Ovary (tissue), 9 donors: ENCODE results near the gene SMIM5. TPM values are rescaled to one million over a fixed set of nuclear protein-coding genes. Genes with fewer than 3 reads are reported as not detected.
A peak's percentile ranks its signal among the peaks of the same experiment; 100 is the strongest.

Experiments used
- DNase-seq, 5 donors: peaks; one replicate each; pipeline ENCODE4 v3.0.0-alpha.2; 2019 to 2020
- H3K27ac ChIP-seq, 2 donors: fragments of 200-600 bp; one replicate each; pipeline versions ENCODE4 v1.5.1 to v1.8.0; 2019 to 2022
- H3K27me3 ChIP-seq: fragments of 200-600 bp; one replicate; pipeline ENCODE4 v1.8.0; 2022
- H3K36me3 ChIP-seq: fragments of 200-600 bp; sonication (generic); one replicate; pipeline ENCODE4 v1.5.1; 2019
- H3K4me1 ChIP-seq: one replicate; pipeline ENCODE4 v1.8.1; 2013; ENCODE audit warnings: mild to moderate bottlenecking, moderate library complexity; ENCODE audit not compliant: insufficient read depth
- H3K4me3 ChIP-seq: fragments of 200-600 bp; sonication (generic); one replicate; pipeline ENCODE4 v1.5.1; 2017
- H3K9me3 ChIP-seq, 2 donors: fragments of 200-600 bp in 1 of 2; sonication (generic) in 1 of 2; one replicate each; pipeline versions ENCODE4 v1.5.1 to v1.8.1; 2013 to 2019; ENCODE audit warnings: mild to moderate bottlenecking in 1 of 2, moderate library complexity in 1 of 2
- EP300 ChIP-seq: sonication (generic); formaldehyde crosslinking; IDR thresholded peaks from one replicate; pipeline ENCODE4 v1.6.1; 2017; ENCODE audit warnings: antibody characterized with exemption
- POLR2A ChIP-seq: fragments of 450-650 bp; IDR thresholded peaks from one replicate; pipeline ENCODE4 v1.6.1; 2017; ENCODE audit warnings: antibody characterized with exemption, mild to moderate bottlenecking, moderate library complexity
- WGBS, 3 donors: extraction: QIAGEN DNeasy Blood & Tissue Kit in 1 of 3; methylation state at CpG; one replicate each; pipeline versions ENCODE4 v1.1.5 to v1.1.7; 2013 to 2017; 5-methylcytosine and 5-hydroxymethylcytosine counted together
- intact Hi-C, 4 donors: fragments of 100-400 bp; cut with DNase I; formaldehyde crosslinking; loops; one replicate each; pipeline versions ENCODE4 v1.11.0 to v1.15.1; 2022 to 2023
- polyA plus RNA-seq, 2 donors: library from polyadenylated mRNA; stranded (reverse); fragments of 200-250 nt in 1 of 2; fragments of 350-450 nt in 1 of 2; fragmentation: Illumina TruSeq in 1 of 2; extraction: RNeasy Lipid Tissue Mini Kit (QIAGEN cat#74804) in 1 of 2; gene quantifications; one replicate each; pipeline ENCODE4 v1.2.3, GENCODE V29; 2013 to 2014
- total RNA-seq, 7 donors: library from RNA; depleted of rRNA in 2 of 7; stranded (reverse); fragments of >200 nt in 2 of 7; fragmentation: NEBNext Ultra II Directional in 3 of 7; extraction: Animal tissue kit (Norgen Biotek cat#: 25700) in 3 of 7; gene quantifications; one replicate each; pipeline versions ENCODE4 v1.1.0 to v1.2.4, GENCODE V29; 2016 to 2023
- TF ChIP-seq, protein P1 (sequence below), 3 donors: fragments of 450-650 bp in 2 of 3; fragments of 200-600 bp in 1 of 3; IDR thresholded peaks; one replicate each; pipeline versions ENCODE4 v1.5.1 to v1.8.0; 2016 to 2022; ENCODE audit warnings: antibody characterized with exemption in 3 of 3, mild to moderate bottlenecking in 1 of 3
- donor health status: DM: no; HTN: no; CAD: no; lungs with moderate emphysema.
- donor health status: DM: no; HTN: no; CAD: no.
- donor health status: Bipolar disorder and iron deficiency.
- donor health status: DM: yes; HTN: yes; CAD: no.
- donor health status: DM: no; HTN: no; CAD: no.
- donor health status: DM: yes; HTN: yes; CAD: no.

The SMIM5 gene
- total and polyA plus RNA-seq, 9 donors = 0.51 to 7.9 (median 1.3) TPM

DNA sequence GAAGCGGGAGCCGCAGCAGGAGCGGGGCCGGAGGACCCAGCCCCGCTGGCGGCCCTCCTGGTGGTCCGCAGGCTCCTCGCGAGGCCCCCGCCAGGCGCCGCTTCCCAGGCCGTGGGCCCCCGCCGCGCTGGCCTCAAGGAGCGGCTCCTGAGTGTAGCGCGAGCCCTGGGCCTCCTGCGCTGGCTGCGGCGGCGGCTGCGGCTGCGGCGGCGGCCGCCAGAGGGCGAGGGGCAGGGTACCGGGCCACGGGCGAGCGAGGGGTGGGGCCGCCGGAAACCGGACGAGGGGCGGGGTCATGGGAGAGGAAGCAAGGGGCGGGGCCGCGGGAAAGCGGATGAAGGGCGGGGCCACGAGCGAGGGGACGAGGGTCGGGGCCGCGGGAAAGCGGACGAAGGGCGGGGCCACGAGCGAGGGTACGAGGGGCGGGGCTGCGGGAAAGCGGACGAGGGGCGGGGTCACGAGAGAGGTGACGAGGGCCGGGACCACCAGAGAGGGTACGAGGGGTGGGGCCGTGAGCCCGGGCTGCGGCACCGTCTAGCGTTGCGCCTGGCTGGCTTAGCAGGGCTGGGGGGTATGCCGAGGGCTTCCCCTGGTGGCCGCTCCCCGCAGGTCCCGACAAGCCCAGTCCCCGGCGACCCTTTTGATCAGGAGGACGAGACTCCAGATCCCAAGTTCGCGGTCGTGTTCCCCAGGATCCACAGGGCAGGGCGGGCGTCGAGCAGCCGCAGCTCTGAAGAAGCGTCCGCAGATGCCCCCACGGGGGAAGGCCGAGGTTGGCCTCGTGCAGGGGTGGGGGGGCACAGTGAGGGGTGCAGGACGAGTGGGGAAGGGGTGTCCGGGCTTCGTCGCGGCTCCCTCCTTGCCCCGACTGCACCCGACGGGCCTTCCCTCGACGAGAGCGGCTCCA lies 44.0 kb upstream of the SMIM5 start:
- TF ChIP-seq EP300 (no peak), POLR2A (peak; percentile 90)
- TF ChIP-seq, protein P1, sequence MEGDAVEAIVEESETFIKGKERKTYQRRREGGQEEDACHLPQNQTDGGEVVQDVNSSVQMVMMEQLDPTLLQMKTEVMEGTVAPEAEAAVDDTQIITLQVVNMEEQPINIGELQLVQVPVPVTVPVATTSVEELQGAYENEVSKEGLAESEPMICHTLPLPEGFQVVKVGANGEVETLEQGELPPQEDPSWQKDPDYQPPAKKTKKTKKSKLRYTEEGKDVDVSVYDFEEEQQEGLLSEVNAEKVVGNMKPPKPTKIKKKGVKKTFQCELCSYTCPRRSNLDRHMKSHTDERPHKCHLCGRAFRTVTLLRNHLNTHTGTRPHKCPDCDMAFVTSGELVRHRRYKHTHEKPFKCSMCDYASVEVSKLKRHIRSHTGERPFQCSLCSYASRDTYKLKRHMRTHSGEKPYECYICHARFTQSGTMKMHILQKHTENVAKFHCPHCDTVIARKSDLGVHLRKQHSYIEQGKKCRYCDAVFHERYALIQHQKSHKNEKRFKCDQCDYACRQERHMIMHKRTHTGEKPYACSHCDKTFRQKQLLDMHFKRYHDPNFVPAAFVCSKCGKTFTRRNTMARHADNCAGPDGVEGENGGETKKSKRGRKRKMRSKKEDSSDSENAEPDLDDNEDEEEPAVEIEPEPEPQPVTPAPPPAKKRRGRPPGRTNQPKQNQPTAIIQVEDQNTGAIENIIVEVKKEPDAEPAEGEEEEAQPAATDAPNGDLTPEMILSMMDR (IDR thresholded peaks at IDR 0.05) = peak in 2 of 3 donors; percentile 87 to 97
- WGBS, 3 donors = 4 to 5% (median 5%) methylated on average over 41 to 100 of the region's 100 CpGs
- Histone ChIP-seq H3K4me3 (peak overlapping the region; percentile 74), H3K27me3 (no peaks in the 10 kb centered on the region), H3K27ac (peak overlapping the region; percentile 93 to 98), H3K4me1 (peaks cover 6% of the 10 kb centered on the region), H3K9me3 (no peaks in the 10 kb centered on the region), H3K36me3 (no peaks in the 10 kb centered on the region)
- peak; percentile 94 to 99 (median 98) for DNase-seq
- intact Hi-C loops = loop anchor here (2.0 to 10.0 kb wide), 5 partner anchors 62 to 164 kb away; partner anchors contain the start of genes CASKIN2 (in 1 of the 4), LLGL2 (in 1 of the 4) and TSEN54 (in 1 of the 4)

DNA sequence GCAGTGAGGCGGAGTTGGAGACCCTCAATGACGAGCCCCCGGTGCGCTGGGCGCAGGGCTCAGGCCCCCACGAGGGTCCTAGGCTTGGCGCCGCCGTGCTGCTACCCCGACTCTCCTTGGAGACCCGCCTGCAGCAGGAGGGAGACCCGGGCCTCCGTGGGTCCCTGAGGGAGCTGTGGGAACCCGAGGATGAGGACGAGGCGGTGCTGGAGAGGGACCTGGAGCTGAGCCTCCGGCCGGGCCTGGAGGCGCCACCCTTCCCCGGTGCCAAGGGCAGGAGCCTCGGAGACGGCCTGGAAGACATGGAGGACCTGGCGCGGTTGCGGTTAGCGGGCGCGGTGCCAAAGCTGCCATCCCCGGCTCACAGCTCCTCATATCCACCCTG lies 43.3 kb upstream of the SMIM5 start:
- Histone ChIP-seq H3K9me3 (no peaks in the 10 kb centered on the region), H3K4me3 (no peak overlapping the region), H3K36me3 (no peaks in the 10 kb centered on the region), H3K4me1 (peaks cover 6% of the 10 kb centered on the region), H3K27me3 (no peaks in the 10 kb centered on the region), H3K27ac (peak overlapping the region; percentile 62 to 86)
- WGBS, 3 donors = 51 to 63% (median 56%) methylated on average over 23 to 29 of the region's 29 CpGs
- DNase-seq = peak; percentile 39 to 73 (median 67)
- TF ChIP-seq, protein P1 (IDR thresholded peaks at IDR 0.05) = no peak
- TF ChIP-seq EP300 (no peak), POLR2A (no peak)
- intact Hi-C loops = loop anchor here (2.0 to 10.0 kb wide), 6 partner anchors 43 to 165 kb away; partner anchors contain the start of genes CASKIN2 (in 1 of the 4), LLGL2 (in 1 of the 4), SMIM5 (in 1 of the 4) and TSEN54 (in 1 of the 4)

DNA sequence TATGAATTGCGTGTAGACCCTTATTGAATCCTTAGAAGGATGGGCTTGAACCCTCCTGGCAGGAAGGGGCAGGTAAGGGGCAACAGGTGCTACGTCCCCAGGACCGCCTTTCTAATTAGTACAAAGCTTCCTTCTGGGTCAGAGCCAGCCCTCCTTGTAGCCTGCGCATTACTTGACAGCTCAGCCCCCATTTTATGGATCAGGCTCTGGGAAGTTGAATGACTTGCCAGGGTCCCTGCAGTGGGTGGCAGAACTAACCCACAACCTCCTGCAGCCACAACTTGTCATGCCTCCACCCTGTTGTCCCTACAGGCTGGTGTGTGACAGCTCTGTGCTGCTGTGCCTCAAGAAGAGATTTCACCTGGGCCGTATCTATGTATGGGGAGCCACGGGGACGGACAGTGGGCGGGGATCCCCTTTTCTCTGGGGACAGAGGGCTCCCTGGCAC lies 42.9 kb upstream of the SMIM5 start:
- 87 to 91% (median 91%) methylated on average over 7 to 8 of the region's 8 CpGs for WGBS, 3 donors
- no peak for DNase-seq
- Histone ChIP-seq H3K36me3 (no peaks in the 10 kb centered on the region), H3K4me3 (no peak overlapping the region), H3K4me1 (peaks cover 6% of the 10 kb centered on the region), H3K9me3 (no peaks in the 10 kb centered on the region), H3K27me3 (no peaks in the 10 kb centered on the region), H3K27ac (peak overlapping the region in 1 of 2 donors; percentile 86)
- intact Hi-C loops = loop anchor here in 1 of 4 donors (2.0 kb wide), 1 partner anchor 42 kb away; the partner anchor contains the start of gene SMIM5
- TF ChIP-seq, protein P1 (IDR thresholded peaks at IDR 0.05) = no peak
- TF ChIP-seq POLR2A = no peak

DNA sequence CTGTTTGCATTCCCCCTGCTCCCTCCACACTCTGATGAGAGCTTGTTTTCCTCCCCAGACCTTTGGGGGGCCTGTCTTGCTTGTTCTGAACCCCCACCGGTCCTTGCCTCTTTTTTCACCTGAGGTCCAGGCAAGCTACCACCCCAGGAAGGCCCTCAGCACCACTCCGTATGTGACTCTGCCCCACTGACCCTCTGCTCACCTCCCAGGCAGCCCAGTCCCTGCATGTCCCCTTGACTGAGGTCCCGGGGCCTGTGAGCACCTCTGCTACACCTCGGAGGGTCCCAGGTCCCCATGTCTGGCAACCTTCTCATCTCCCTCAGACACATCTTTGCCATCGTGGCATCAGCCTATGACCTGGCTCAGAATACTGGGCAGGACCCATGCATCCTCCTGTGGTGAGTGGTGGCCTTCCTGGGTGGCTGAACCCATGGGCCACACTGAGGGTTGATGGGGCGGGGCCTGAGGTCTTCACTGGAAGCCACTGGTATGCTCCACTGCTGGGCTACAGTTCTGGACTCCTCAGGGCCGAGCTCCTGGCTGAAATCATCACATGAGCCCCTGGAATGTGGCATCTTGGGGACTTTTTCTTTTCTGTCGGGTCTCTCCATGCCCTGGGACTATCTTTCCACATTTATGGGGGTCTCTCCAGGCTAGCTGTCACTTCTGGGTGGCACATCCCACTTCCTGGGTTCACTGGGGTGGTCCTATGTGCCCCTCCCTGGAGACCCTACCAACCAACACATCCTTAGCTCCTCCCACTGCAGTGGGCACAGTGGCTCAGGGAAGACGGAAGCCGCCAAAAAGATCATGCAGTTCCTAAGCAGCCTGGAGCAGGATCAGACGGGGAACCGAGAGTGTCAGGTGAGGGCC lies 42.1 kb upstream of the SMIM5 start:
- TF ChIP-seq EP300 = no peak
- TF ChIP-seq, protein P1 (IDR thresholded peaks at IDR 0.05) = no peak
- TF ChIP-seq POLR2A = no peak
- no peak for DNase-seq
- intact Hi-C loops = loop anchor here in 1 of 4 donors (2.0 kb wide), 1 partner anchor 42 kb away; the partner anchor contains the start of gene SMIM5
- H3K36me3 ChIP-seq = no peaks in the 10 kb centered on the region
- H3K27me3 ChIP-seq = no peaks in the 10 kb centered on the region
- no peaks in the 10 kb centered on the region for H3K9me3 ChIP-seq
- WGBS, 3 donors = 76 to 91% (median 89%) methylated on average over 12 of the region's 12 CpGs
- H3K4me1 ChIP-seq = peaks cover 6% of the 10 kb centered on the region
- H3K4me3 ChIP-seq = no peak overlapping the region
- no peak overlapping the region for H3K27ac ChIP-seq
